Stomach (tissue), 4 donors: ENCODE results near the gene SRP19.

Experiments
- EP300 ChIP-seq: sonication (generic); formaldehyde crosslinking; IDR thresholded peaks from one replicate; pipeline ENCODE4 v1.6.1; 2017; ENCODE audit warnings: antibody characterized with exemption
- POLR2A ChIP-seq, 4 donors: fragments of 450-650 bp; IDR thresholded peaks; one replicate each; pipeline ENCODE4 v1.6.1; 2016; ENCODE audit warnings: antibody characterized with exemption in 4 of 4, control low read depth in 2 of 4, mild to moderate bottlenecking in 1 of 4, moderate library complexity in 1 of 4
- TF ChIP-seq, protein P1 (sequence below), 7 experiments: fragments of 450-650 bp in 4 of 7; fragments of 200-600 bp in 3 of 7; sonication (generic) in 3 of 7; IDR thresholded peaks; one replicate each; pipeline ENCODE4 v1.5.1; 2016 to 2019; ENCODE audit warnings: antibody characterized with exemption in 7 of 7, control low read depth in 2 of 7, mild to moderate bottlenecking in 1 of 7

DNA sequence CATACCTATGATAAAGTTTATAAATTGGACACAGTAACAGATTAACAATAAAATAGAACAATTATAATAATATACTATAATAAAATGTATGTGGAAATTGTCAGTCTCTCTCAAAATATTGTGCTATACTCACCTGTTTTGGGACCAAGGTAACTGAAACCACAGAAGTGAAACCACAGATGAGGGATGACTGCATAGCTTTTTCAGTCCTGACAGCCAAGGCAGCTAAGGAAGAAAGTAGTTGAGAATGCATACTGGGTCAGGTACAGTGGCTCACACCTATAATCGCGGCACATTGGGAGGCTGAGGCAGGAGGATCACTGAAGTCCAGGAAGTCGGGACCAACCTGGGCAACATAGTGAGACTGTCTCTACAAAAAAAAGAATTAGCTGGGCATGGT is 8.9 kb downstream of the SRP19 start:
- TF ChIP-seq, protein P1, sequence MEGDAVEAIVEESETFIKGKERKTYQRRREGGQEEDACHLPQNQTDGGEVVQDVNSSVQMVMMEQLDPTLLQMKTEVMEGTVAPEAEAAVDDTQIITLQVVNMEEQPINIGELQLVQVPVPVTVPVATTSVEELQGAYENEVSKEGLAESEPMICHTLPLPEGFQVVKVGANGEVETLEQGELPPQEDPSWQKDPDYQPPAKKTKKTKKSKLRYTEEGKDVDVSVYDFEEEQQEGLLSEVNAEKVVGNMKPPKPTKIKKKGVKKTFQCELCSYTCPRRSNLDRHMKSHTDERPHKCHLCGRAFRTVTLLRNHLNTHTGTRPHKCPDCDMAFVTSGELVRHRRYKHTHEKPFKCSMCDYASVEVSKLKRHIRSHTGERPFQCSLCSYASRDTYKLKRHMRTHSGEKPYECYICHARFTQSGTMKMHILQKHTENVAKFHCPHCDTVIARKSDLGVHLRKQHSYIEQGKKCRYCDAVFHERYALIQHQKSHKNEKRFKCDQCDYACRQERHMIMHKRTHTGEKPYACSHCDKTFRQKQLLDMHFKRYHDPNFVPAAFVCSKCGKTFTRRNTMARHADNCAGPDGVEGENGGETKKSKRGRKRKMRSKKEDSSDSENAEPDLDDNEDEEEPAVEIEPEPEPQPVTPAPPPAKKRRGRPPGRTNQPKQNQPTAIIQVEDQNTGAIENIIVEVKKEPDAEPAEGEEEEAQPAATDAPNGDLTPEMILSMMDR (IDR thresholded peaks at IDR 0.05): no peak
- no peak for TF ChIP-seq POLR2A (IDR thresholded peaks at IDR 0.05)
- no peak for TF ChIP-seq EP300
